Neural progenitor cell (in vitro differentiated cells): ENCODE results near the gene MEP1A. TPM values are rescaled to one million over a fixed set of nuclear protein-coding genes. Genes with fewer than 3 reads are reported as not detected.

Experiments
- DNase-seq: peaks from one replicate; pipeline ENCODE4 v3.0.0-alpha.2; 2016; ENCODE audit warnings: low spot score
- H2AFZ ChIP-seq: fragments of 200-600 bp; sonication (generic); replicated peaks from 2 replicates; pipeline ENCODE4 v1.6.1; 2016; ENCODE audit warnings: antibody characterized with exemption
- H3F3A ChIP-seq: fragments of 200-600 bp; sonication (generic); 2 replicates; pipeline ENCODE4 v1.6.1; 2016; ENCODE audit warnings: antibody characterized with exemption, low read depth
- H3K27ac ChIP-seq: fragments of 200-600 bp; sonication (generic); 2 replicates; pipeline ENCODE4 v1.5.1; 2016; ENCODE audit warnings: mild to moderate bottlenecking
- H3K27me3 ChIP-seq: fragments of 200-600 bp; sonication (generic); 2 replicates; pipeline ENCODE4 v1.6.1; 2016; ENCODE audit warnings: mild to moderate bottlenecking, moderate library complexity
- H3K36me3 ChIP-seq: fragments of 200-600 bp; sonication (generic); 2 replicates; pipeline ENCODE4 v1.5.1; 2016
- H3K4me1 ChIP-seq: fragments of 200-600 bp; sonication (generic); 2 replicates; pipeline ENCODE4 v1.6.1; 2016; ENCODE audit warnings: mixed run types
- H3K4me2 ChIP-seq: fragments of 200-600 bp; sonication (generic); 2 replicates; pipeline ENCODE4 v1.6.1; 2016
- H3K4me3 ChIP-seq: fragments of 200-600 bp; sonication (generic); 2 replicates; pipeline ENCODE4 v1.5.1; 2016
- H3K79me2 ChIP-seq: fragments of 200-600 bp; sonication (generic); 2 replicates; pipeline ENCODE4 v1.6.1; 2016; ENCODE audit warnings: low read depth
- H3K9ac ChIP-seq: fragments of 200-600 bp; sonication (generic); 2 replicates; pipeline ENCODE4 v1.6.1; 2016
- H3K9me3 ChIP-seq: fragments of 200-600 bp; sonication (generic); 2 replicates; pipeline ENCODE4 v1.5.1; 2016; ENCODE audit warnings: low read depth
- H4K20me1 ChIP-seq: fragments of 200-600 bp; sonication (generic); 2 replicates; pipeline ENCODE4 v1.6.1; 2016; ENCODE audit warnings: low read depth
- H3K27ac Mint-ChIP-seq: 3 replicates; pipeline ENCODE4 v1.8.0; 2021; ENCODE audit warnings: mixed read lengths
- H3K27me3 Mint-ChIP-seq: 2 replicates; pipeline ENCODE4 v1.8.0; 2022; ENCODE audit warnings: low read depth, mild to moderate bottlenecking, inconsistent platforms, moderate library complexity, mixed read lengths; ENCODE audit not compliant: insufficient read depth
- H3K36me3 Mint-ChIP-seq: 3 replicates; pipeline ENCODE4 v1.8.0; 2021; ENCODE audit warnings: mixed read lengths
- H3K4me1 Mint-ChIP-seq: 3 replicates; pipeline ENCODE4 v1.8.0; 2021; ENCODE audit warnings: mixed read lengths
- H3K4me3 Mint-ChIP-seq: 3 replicates; pipeline ENCODE4 v1.8.0; 2021; ENCODE audit warnings: mild to moderate bottlenecking, moderate library complexity, mixed read lengths
- H3K9me3 Mint-ChIP-seq: 3 replicates; pipeline ENCODE4 v1.8.0; 2020; ENCODE audit warnings: mixed read lengths
- EZH2 ChIP-seq: fragments of 200-600 bp; sonication (generic); IDR thresholded peaks from 2 replicates; pipeline ENCODE4 v1.6.1; 2017; ENCODE audit warnings: antibody characterized with exemption, mild to moderate bottlenecking, moderate library complexity
- EZH2phosphoT487 ChIP-seq: fragments of 200-600 bp; sonication (generic); IDR thresholded peaks from 2 replicates; pipeline ENCODE4 v1.6.1; 2017; ENCODE audit warnings: antibody characterized with exemption
- total RNA-seq: library from RNA; depleted of rRNA; stranded (reverse); fragments of >200 nt; gene quantifications from 2 replicates; pipeline ENCODE4 v1.2.3, GENCODE V29; 2015; ENCODE audit warnings: low replicate concordance
- TF ChIP-seq, protein P1 (sequence below): fragments of 200-600 bp; sonication (generic); IDR thresholded peaks from 2 replicates; pipeline ENCODE4 v1.5.1; 2017; ENCODE audit warnings: antibody characterized with exemption, mild to moderate bottlenecking

MEP1A gene
- total RNA-seq, 1 donor from 2014 or later, result not detected

- TF ChIP-seq, protein P1, sequence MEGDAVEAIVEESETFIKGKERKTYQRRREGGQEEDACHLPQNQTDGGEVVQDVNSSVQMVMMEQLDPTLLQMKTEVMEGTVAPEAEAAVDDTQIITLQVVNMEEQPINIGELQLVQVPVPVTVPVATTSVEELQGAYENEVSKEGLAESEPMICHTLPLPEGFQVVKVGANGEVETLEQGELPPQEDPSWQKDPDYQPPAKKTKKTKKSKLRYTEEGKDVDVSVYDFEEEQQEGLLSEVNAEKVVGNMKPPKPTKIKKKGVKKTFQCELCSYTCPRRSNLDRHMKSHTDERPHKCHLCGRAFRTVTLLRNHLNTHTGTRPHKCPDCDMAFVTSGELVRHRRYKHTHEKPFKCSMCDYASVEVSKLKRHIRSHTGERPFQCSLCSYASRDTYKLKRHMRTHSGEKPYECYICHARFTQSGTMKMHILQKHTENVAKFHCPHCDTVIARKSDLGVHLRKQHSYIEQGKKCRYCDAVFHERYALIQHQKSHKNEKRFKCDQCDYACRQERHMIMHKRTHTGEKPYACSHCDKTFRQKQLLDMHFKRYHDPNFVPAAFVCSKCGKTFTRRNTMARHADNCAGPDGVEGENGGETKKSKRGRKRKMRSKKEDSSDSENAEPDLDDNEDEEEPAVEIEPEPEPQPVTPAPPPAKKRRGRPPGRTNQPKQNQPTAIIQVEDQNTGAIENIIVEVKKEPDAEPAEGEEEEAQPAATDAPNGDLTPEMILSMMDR, result no peak
- TF ChIP-seq EZH2 (no peak), EZH2phosphoT487 (no peak)
Measured at GRCh38 chr6:46790355-46790874, 2.8 kb upstream of the MEP1A start.

DNA sequence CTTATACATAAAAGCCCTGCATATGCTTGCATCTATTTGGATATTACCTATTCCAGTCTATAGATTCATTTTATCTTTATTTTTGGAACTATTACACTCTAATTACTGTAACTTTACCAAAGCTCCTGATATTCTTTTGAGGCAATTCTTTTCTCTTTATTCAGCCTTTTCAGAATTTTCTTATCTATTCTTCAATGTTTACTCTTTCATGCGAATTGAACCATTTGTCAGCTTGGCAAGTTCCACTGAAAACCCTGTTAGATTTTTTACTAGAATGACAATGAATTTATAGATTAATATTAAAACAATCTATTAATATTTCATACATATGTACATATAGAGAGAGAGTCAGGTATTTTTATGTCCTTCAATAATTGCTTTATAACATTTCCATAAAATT, 554 bp upstream of the MEP1A start:
- Mint-ChIP-seq H3K36me3 (no peaks in the 10 kb centered on the region), H3K4me3 (no peak overlapping the region), H3K27ac (no peak overlapping the region), H3K9me3 (no peaks in the 10 kb centered on the region), H3K4me1 (no peaks in the 10 kb centered on the region), H3K27me3 (peaks cover 6% of the 10 kb centered on the region)
- H4K20me1 ChIP-seq, result no peaks in the 10 kb centered on the region
- no peaks in the 10 kb centered on the region for H3F3A ChIP-seq
- H3K9me3 ChIP-seq, result no peaks in the 10 kb centered on the region
- TF ChIP-seq EZH2 (no peak), EZH2phosphoT487 (no peak)
- TF ChIP-seq, protein P1, result no peak
- H3K27me3 ChIP-seq, result no peaks in the 10 kb centered on the region
- H3K36me3 ChIP-seq, result no peaks in the 10 kb centered on the region
- no peaks in the 10 kb centered on the region for H3K4me1 ChIP-seq
- no peaks in the 10 kb centered on the region for H3K79me2 ChIP-seq
- no peak for DNase-seq
- no peak overlapping the region for H2AFZ ChIP-seq
- no peak overlapping the region for H3K27ac ChIP-seq
- no peak overlapping the region for H3K9ac ChIP-seq
- H3K4me3 ChIP-seq, result no peak overlapping the region
- no peak overlapping the region for H3K4me2 ChIP-seq

More at GRCh38 chr6:46790355-46790874, 2.8 kb upstream of the MEP1A start:
- Histone ChIP-seq H4K20me1 (no peaks in the 10 kb centered on the region), H2AFZ (no peak overlapping the region), H3K79me2 (no peaks in the 10 kb centered on the region), H3K36me3 (no peaks in the 10 kb centered on the region), H3K27me3 (no peaks in the 10 kb centered on the region), H3K4me2 (no peak overlapping the region), H3K4me3 (no peak overlapping the region), H3K27ac (no peak overlapping the region), H3K4me1 (no peaks in the 10 kb centered on the region), H3K9ac (no peak overlapping the region), H3K9me3 (no peaks in the 10 kb centered on the region), H3F3A (no peaks in the 10 kb centered on the region)
- DNase-seq, result no peak
- H3K4me1 Mint-ChIP-seq, result no peaks in the 10 kb centered on the region
- no peak overlapping the region for H3K4me3 Mint-ChIP-seq
- no peak overlapping the region for H3K27ac Mint-ChIP-seq
- H3K9me3 Mint-ChIP-seq, result no peaks in the 10 kb centered on the region
- H3K27me3 Mint-ChIP-seq, result peaks cover 3% of the 10 kb centered on the region
- H3K36me3 Mint-ChIP-seq, result no peaks in the 10 kb centered on the region

DNA sequence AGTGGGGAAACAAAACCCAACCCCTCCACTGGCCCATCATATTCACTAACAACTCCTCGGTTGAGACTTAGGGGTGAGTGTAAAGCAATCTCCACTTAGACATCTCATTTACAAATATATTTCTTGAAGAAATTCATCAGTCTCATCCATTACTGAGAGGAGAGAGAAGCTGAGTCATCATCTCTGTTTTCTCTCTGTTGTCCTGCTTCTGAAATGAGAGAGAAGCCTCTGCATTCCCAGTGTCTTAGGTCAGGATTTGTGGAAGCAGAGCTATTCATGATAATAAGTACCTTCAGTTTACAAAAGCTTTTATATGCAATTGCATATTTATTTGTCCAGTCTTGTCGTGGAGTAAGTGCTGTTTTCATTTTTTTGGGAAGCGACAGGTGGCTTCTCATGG, 879 bp downstream of the MEP1A start:
- H3F3A ChIP-seq, result no peaks in the 10 kb centered on the region
- no peak for TF ChIP-seq EZH2phosphoT487
- TF ChIP-seq EZH2, result no peak
- TF ChIP-seq, protein P1, result no peak
- Mint-ChIP-seq H3K27ac (no peak overlapping the region), H3K27me3 (peaks cover 6% of the 10 kb centered on the region), H3K4me3 (no peak overlapping the region), H3K4me1 (no peaks in the 10 kb centered on the region), H3K36me3 (no peaks in the 10 kb centered on the region), H3K9me3 (no peaks in the 10 kb centered on the region)
- no peaks in the 10 kb centered on the region for H3K36me3 ChIP-seq
- no peak for DNase-seq
- no peaks in the 10 kb centered on the region for H3K27me3 ChIP-seq
- no peak overlapping the region for H3K4me2 ChIP-seq
- no peaks in the 10 kb centered on the region for H3K4me1 ChIP-seq
- no peak overlapping the region for H2AFZ ChIP-seq
- no peak overlapping the region for H3K27ac ChIP-seq
- no peaks in the 10 kb centered on the region for H3K79me2 ChIP-seq
- H3K9me3 ChIP-seq, result no peaks in the 10 kb centered on the region
- H3K9ac ChIP-seq, result no peak overlapping the region
- H4K20me1 ChIP-seq, result no peaks in the 10 kb centered on the region
- no peak overlapping the region for H3K4me3 ChIP-seq
